H1 (cell line): ENCODE measurements around the gene ZNF609. TPM values are rescaled to one million over a fixed set of nuclear protein-coding genes. Genes with fewer than 3 reads are reported as not detected.

Experiments used
- CTCF ChIA-PET: fragments of 300-600 bp; sonication (Branson Sonifier 250); formaldehyde crosslinking; loops from one replicate; lab custom pipeline; 2021; ENCODE audit not compliant: partially characterized antibody; lab: Charles Lee
- POLR2A ChIA-PET: fragments of 300-600 bp; sonication (Branson Sonifier 250); formaldehyde crosslinking; loops from one replicate; lab custom pipeline; 2021; ENCODE audit warnings: inconsistent platforms; ENCODE audit not compliant: partially characterized antibody; lab: Charles Lee
- DNase-seq, 2 experiments: peaks; one replicate each; pipeline versions ENCODE4 v3.0.0 to v3.0.0-alpha.2; 2010 to 2022; ENCODE audit warnings: low spot score in 2 of 2, low read depth in 1 of 2, mixed read lengths in 1 of 2
- FAIRE-seq: peaks from 2 replicates; lab custom pipeline; 2011; peaks lifted over from hg19 to GRCh38; lab: Jason Lieb, UNC
- H2AFZ ChIP-seq: 2 replicates; pipeline ENCODE4 v1.8.1; 2012; ENCODE audit warnings: low read length, inconsistent platforms
- H2AK5ac ChIP-seq: 2 replicates; pipeline ENCODE4 v1.6.1; 2013; ENCODE audit warnings: low read depth, low read length
- H2BK120ac ChIP-seq: replicated peaks from 2 replicates; pipeline ENCODE3; 2013; ENCODE audit warnings: low read depth, low read length, inconsistent platforms
- H2BK12ac ChIP-seq: 2 replicates; pipeline ENCODE4 v1.6.1; 2013; ENCODE audit warnings: low read depth, low read length
- H2BK15ac ChIP-seq: 2 replicates; pipeline ENCODE4 v1.6.1; 2013; ENCODE audit warnings: low read length
- H2BK20ac ChIP-seq: 2 replicates; pipeline ENCODE4 v1.6.1; 2013; ENCODE audit warnings: low read length
- H2BK5ac ChIP-seq: 2 replicates; pipeline ENCODE4 v1.6.1; 2013; ENCODE audit warnings: low read depth, low read length
- H3K14ac ChIP-seq: 2 replicates; pipeline ENCODE4 v1.6.1; 2013; ENCODE audit warnings: inconsistent platforms; ENCODE audit not compliant: insufficient read length
- H3K18ac ChIP-seq: 2 replicates; pipeline ENCODE4 v1.6.1; 2013; ENCODE audit warnings: low read length; ENCODE audit errors: extremely low read depth
- H3K23ac ChIP-seq: 2 replicates; pipeline ENCODE4 v1.6.1; 2013; ENCODE audit warnings: inconsistent platforms; ENCODE audit not compliant: insufficient read length
- H3K23me2 ChIP-seq: 2 replicates; pipeline ENCODE4 v1.6.1; 2013; ENCODE audit warnings: low read depth, low read length
- H3K27ac ChIP-seq: 2 replicates; pipeline ENCODE4 v1.6.1; 2011; ENCODE audit warnings: low read depth, low read length, inconsistent platforms
- H3K27me3 ChIP-seq, 4 experiments: replicated peaks in 1 of 4; 1 replicate in 1 of 4; 2 replicates in 3 of 4; pipeline versions ENCODE4 v1.6.1 to v1.8.1; 2011 to 2013; ENCODE audit warnings: low read length in 3 of 4, mild to moderate bottlenecking in 3 of 4, inconsistent platforms in 2 of 4, mixed read lengths in 2 of 4, moderate library complexity in 1 of 4; ENCODE audit not compliant: control insufficient read depth in 3 of 4, insufficient read depth in 3 of 4; ENCODE audit errors: extremely low read depth in 1 of 4
- H3K36me3 ChIP-seq, 4 experiments: 2 replicates each; pipeline versions ENCODE4 v1.6.1 to v1.8.1; 2011 to 2013; ENCODE audit warnings: mild to moderate bottlenecking in 4 of 4, low read length in 3 of 4, moderate library complexity in 2 of 4, control low read depth in 1 of 4, inconsistent platforms in 1 of 4; ENCODE audit not compliant: insufficient read depth in 4 of 4, control insufficient read depth in 2 of 4
- H3K4ac ChIP-seq: replicated peaks from 2 replicates; pipeline ENCODE3; 2013; ENCODE audit warnings: low read length, low read depth, mixed read lengths, inconsistent platforms; ENCODE audit not compliant: insufficient read length
- H3K4me1 ChIP-seq, 4 experiments: replicated peaks in 1 of 4; 1 replicate in 1 of 4; 2 replicates in 3 of 4; pipeline versions ENCODE4 v1.6.1 to v1.8.1; 2011 to 2013; ENCODE audit warnings: low read length in 3 of 4, inconsistent platforms in 2 of 4, mixed read lengths in 1 of 4; ENCODE audit not compliant: insufficient read depth in 4 of 4, control insufficient read depth in 3 of 4
- H3K4me2 ChIP-seq, 2 experiments: 2 replicates each; pipeline versions ENCODE4 v1.6.1 to v1.8.1; 2011 to 2013; ENCODE audit warnings: low read depth in 2 of 2, low read length in 2 of 2, control low read depth in 1 of 2, inconsistent platforms in 1 of 2, mild to moderate bottlenecking in 1 of 2; ENCODE audit not compliant: insufficient read depth in 1 of 2
- H3K4me3 ChIP-seq, 4 experiments: fragments of 200-600, 300-600 bp in 1 of 4; sonication (generic), shearing (Covaris generic), sonication (Bioruptor Twin) in 1 of 4; 2 replicates each; pipeline versions ENCODE4 v1.5.1 to v1.8.1; 2011 to 2016; ENCODE audit warnings: low read length in 4 of 4, low read depth in 3 of 4, control low read depth in 2 of 4, inconsistent platforms in 2 of 4, mild to moderate bottlenecking in 2 of 4, mixed read lengths in 1 of 4, moderate library complexity in 1 of 4; ENCODE audit not compliant: insufficient read depth in 2 of 4; ENCODE audit errors: extremely low read depth in 1 of 4
- H3K56ac ChIP-seq: replicated peaks from 2 replicates; pipeline ENCODE3; 2013; ENCODE audit warnings: low read depth, mild to moderate bottlenecking, mixed read lengths, low read length, inconsistent platforms; ENCODE audit not compliant: insufficient read length
- H3K79me1 ChIP-seq: 2 replicates; pipeline ENCODE4 v1.6.1; 2013; ENCODE audit warnings: low read depth, low read length, control low read depth
- H3K79me2 ChIP-seq, 2 experiments: 2 replicates each; pipeline versions ENCODE4 v1.6.1 to v1.8.1; 2012 to 2013; ENCODE audit warnings: low read length in 2 of 2, mild to moderate bottlenecking in 2 of 2, inconsistent platforms in 1 of 2; ENCODE audit not compliant: insufficient read depth in 2 of 2, control insufficient read depth in 1 of 2
- H3K9ac ChIP-seq, 4 experiments: replicated peaks in 1 of 4; 1 replicate in 1 of 4; 2 replicates in 3 of 4; pipeline versions ENCODE4 v1.6.1 to v1.8.1; 2011 to 2013; ENCODE audit warnings: low read depth in 3 of 4, low read length in 3 of 4, control low read depth in 2 of 4, mild to moderate bottlenecking in 2 of 4, moderate library complexity in 2 of 4, inconsistent platforms in 1 of 4; ENCODE audit errors: extremely low read depth in 1 of 4
- H3K9me3 ChIP-seq, 2 experiments: 2 replicates each; pipeline versions ENCODE4 v1.6.1 to v1.8.1; 2012 to 2013; ENCODE audit warnings: mild to moderate bottlenecking in 2 of 2, moderate library complexity in 2 of 2, control low read depth in 1 of 2, inconsistent platforms in 1 of 2, low read depth in 1 of 2, low read length in 1 of 2, mixed read lengths in 1 of 2; ENCODE audit not compliant: insufficient read depth in 2 of 2
- H4K20me1 ChIP-seq, 2 experiments: replicated peaks in 1 of 2; 2 replicates each; pipeline versions ENCODE3 to v1.8.1; 2011 to 2013; ENCODE audit warnings: inconsistent platforms in 2 of 2, low read length in 2 of 2, mild to moderate bottlenecking in 1 of 2; ENCODE audit not compliant: insufficient read depth in 2 of 2, control insufficient read depth in 1 of 2
- H4K5ac ChIP-seq: 2 replicates; pipeline ENCODE4 v1.6.1; 2013; ENCODE audit warnings: low read length, low read depth, mixed read lengths, inconsistent platforms; ENCODE audit not compliant: insufficient read length
- H4K8ac ChIP-seq: 2 replicates; pipeline ENCODE4 v1.8.0; 2013; ENCODE audit warnings: mild to moderate bottlenecking, moderate library complexity, low read length, inconsistent platforms; ENCODE audit not compliant: insufficient read depth; ENCODE audit errors: extremely low read depth
- H4K91ac ChIP-seq: replicated peaks from 2 replicates; pipeline ENCODE3; 2013; ENCODE audit warnings: low read length, mixed read lengths, inconsistent platforms; ENCODE audit not compliant: insufficient read length
- E2F6 ChIP-seq: IDR thresholded peaks from 2 replicates; pipeline ENCODE4 v1.6.1; 2012; ENCODE audit warnings: inconsistent platforms
- GABPA ChIP-seq: IDR thresholded peaks from 2 replicates; pipeline ENCODE4 v1.6.1; 2011; ENCODE audit warnings: mild to moderate bottlenecking, low read length, moderate library complexity, borderline replicate concordance; ENCODE audit not compliant: insufficient read depth
- JUND ChIP-seq: IDR thresholded peaks from 2 replicates; pipeline ENCODE4 v1.6.1; 2011; ENCODE audit warnings: mild to moderate bottlenecking, improper control_type of control experiment, low read length
- NRF1 ChIP-seq: IDR thresholded peaks from 2 replicates; pipeline ENCODE4 v1.6.1; 2011; ENCODE audit warnings: mild to moderate bottlenecking, low read depth, low read length, improper control_type of control experiment
- TCF12 ChIP-seq: IDR thresholded peaks from 2 replicates; pipeline ENCODE4 v1.6.1; 2011; ENCODE audit warnings: low read depth, mild to moderate bottlenecking, low read length
- WGBS, 2 experiments: shearing (Covaris generic) in 1 of 2; methylation state at CpG; one replicate each; pipeline versions ENCODE4 v1.1.6 to v1.1.7; 2013 to 2015; ENCODE audit warnings: low lambda C conversion rate in 2 of 2, mixed read lengths in 2 of 2, inconsistent platforms in 1 of 2, low coverage in 1 of 2, missing lambda C conversion rate in 1 of 2; ENCODE audit not compliant: insufficient replicate concordance in 2 of 2, insufficient coverage in 1 of 2, insufficient read length in 1 of 2; ENCODE audit errors: extremely low coverage in 1 of 2, missing lambda C conversion rate in 1 of 2; 5-methylcytosine and 5-hydroxymethylcytosine counted together
- polyA plus RNA-seq, 7 experiments: library from polyadenylated mRNA; depleted of rRNA in 3 of 7; stranded (reverse) in 5 of 7; unstranded in 2 of 7; fragments of >200 nt in 5 of 7; fragments of 200-250 nt in 2 of 7; gene quantifications; 1 replicate in 5 of 7; 2 replicates in 1 of 7; 4 replicates in 1 of 7; pipeline versions ENCODE4 v1.2.1 to v1.2.3, GENCODE V29; 2011 to 2013; ENCODE audit warnings: missing spikeins in 2 of 7, mixed read lengths in 2 of 7
- total RNA-seq: library from RNA; stranded (reverse); fragmentation: NEBNext Ultra II Directional; extraction: Animal tissue kit (Norgen Biotek cat#: 25700); gene quantifications from 2 replicates; pipeline ENCODE4 v1.2.1, GENCODE V29; 2021

ZNF609 gene
- total and polyA plus RNA-seq, 2 of the 8 experiments (the other 6 are each of a cell fraction or from before 2014, with no cell fraction given): 15.5 to 47.8 TPM

DNA sequence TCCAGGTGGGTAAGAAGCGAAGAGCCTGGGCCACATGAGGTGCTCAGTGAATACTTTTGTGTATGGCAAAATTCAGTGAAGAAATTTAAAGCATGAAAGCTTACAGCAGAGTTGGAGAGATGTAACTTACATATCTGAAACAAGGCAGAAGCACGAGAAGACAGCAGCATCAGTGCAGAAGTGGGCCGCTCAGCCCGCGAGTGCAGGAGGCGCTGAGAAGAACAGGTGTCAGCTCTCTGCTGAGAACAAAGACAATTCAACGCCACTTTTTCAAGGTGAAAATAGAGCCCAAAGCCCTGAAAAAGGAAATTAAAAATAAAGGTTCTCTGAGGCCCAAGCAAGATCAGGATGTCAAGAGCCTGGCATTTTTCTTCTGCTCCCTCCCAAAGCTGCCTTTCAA, 256.8 kb downstream of the ZNF609 start:
- no peak overlapping the region for H3K4me3 ChIP-seq
- H3K27ac ChIP-seq: no peak overlapping the region
- no peak overlapping the region for H3K4ac ChIP-seq
- no peak overlapping the region for H4K5ac ChIP-seq
- no peaks in the 10 kb centered on the region for H3K23me2 ChIP-seq
- no peak overlapping the region for H2AFZ ChIP-seq
- no peak for TF ChIP-seq TCF12
- no peak for TF ChIP-seq NRF1
- no peak for TF ChIP-seq JUND
- TF ChIP-seq E2F6: no peak
- no peak for TF ChIP-seq GABPA
- CTCF ChIA-PET: interaction anchor here (1.1 to 3.3 kb wide), 7 partner anchors 11 to 250 kb away, joined by 3 to 22 read pairs (median 8); no protein-coding TSS in a partner anchor
- H2BK15ac ChIP-seq: no peak overlapping the region
- no peaks in the 10 kb centered on the region for H3K4me1 ChIP-seq
- 97% methylated on average over 7 of the region's 7 CpGs; no CpG with 5 or more reads in 1 of the 2 experiments for whole genome bisulfite sequencing, 2 experiments
- no peaks in the 10 kb centered on the region for H3K9me3 ChIP-seq
- H3K79me1 ChIP-seq: no peaks in the 10 kb centered on the region; the same call in 1 of the 2 replicates
- no peak overlapping the region for H2BK12ac ChIP-seq
- H3K79me2 ChIP-seq: peaks cover 0 to 14% of the 10 kb centered on the region in 2 experiments; a peak in 2 of 4 replicates
- H3K18ac ChIP-seq: no peak overlapping the region
- H3K36me3 ChIP-seq: peaks cover 12 to 56% (median 41%) of the 10 kb centered on the region in 4 experiments
- no peak overlapping the region for H3K9ac ChIP-seq
- no peak overlapping the region for H3K56ac ChIP-seq
- H2BK5ac ChIP-seq: no peak overlapping the region
- H2BK20ac ChIP-seq: no peak overlapping the region
- H2AK5ac ChIP-seq: no peak overlapping the region
- no peaks in the 10 kb centered on the region for H3K27me3 ChIP-seq
- no peak for FAIRE-seq
- H3K23ac ChIP-seq: no peak overlapping the region
- POLR2A ChIA-PET: interaction anchor here (1.9 to 59.2 kb wide), 2 partner anchors 10 to 22 kb away, joined by 5 to 1192 read pairs; no protein-coding TSS in a partner anchor
- peaks cover 0 to 10% of the 10 kb centered on the region in 2 experiments for H4K20me1 ChIP-seq
- H3K4me2 ChIP-seq: no peak overlapping the region
- no peak for DNase-seq
- H4K8ac ChIP-seq: no peak overlapping the region
- no peak overlapping the region for H2BK120ac ChIP-seq
- H4K91ac ChIP-seq: no peak overlapping the region
- H3K14ac ChIP-seq: no peak overlapping the region
